SKM-1 (cell line): ENCODE measurements around the gene RGS9.
"Not testable (repeated sequence)": the region's sequence is repeated elsewhere in the genome, so short reads cannot be mapped to it uniquely, and the experiment has no call there.

Experiments
- DNase-seq: peaks from one replicate; lab custom pipeline; 2025; ENCODE audit not compliant: unreplicated experiment; lab: John Stamatoyannopoulos, UW

RGS9 gene

GRCh38 chr17:65155622-65156021 lies 18.5 kb downstream of the RGS9 start:
- DNase-seq, result no peak

DNA sequence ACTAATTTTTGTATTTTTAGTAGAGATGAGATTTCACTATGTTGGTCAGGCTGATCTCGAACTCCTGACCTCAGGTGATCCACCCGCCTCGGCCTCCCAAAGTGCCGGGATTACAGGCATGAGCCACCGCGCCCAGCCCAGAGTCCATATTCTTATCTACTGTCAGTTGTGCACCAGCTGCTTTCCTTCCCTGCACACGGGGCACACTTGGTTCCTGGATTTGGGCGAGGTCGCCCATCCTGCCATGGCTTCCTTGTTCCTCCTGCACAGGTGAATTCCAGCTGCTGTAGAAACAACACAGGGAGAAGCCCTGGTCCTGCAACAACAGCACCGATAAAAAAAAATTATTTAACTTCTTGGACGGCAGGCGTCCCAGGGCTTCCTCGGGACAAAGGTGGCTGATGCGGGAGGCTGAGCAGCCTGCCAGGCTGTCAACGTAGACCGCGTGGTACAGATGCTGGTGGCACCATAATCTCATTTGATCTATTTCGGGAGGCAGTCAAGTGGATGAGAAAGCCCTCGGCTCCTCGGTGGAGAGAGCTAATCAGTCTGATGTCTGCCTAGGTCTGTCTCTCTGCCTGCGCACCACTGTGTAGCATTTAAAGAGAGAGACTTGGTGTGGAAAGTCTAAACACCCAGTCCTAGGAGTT lies 19.1 kb downstream of the RGS9 start:
- no peak for DNase-seq

GRCh38 chr17:65156835-65157565 lies 19.8 kb downstream of the RGS9 start:
- DNase-seq, result no peak

GRCh38 chr17:65158041-65158440 lies 20.9 kb downstream of the RGS9 start:
- DNase-seq, result no peak

DNA sequence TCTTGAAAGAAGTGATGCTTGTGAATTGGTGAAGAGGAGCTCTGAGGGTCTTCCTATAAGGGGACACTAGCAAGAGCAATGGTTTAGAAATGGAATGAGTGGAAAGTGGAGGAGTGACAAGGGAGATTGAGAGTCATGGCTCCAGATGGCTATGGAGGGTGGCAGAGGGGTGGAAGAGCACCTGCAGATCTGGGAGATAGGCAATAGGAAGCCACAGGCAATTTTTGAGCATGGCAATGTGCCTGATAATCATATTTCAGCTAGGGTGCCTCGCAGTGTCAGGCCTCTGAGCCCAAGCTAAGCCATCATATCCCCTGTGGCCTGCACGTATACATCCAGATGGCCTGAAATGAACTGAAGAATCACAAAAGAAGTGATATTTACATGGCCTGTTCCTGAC lies 21.5 kb downstream of the RGS9 start:
- DNase-seq, result no peak

GRCh38 chr17:65160516-65160915 lies 23.3 kb downstream of the RGS9 start:
- DNase-seq, result no peak

DNA sequence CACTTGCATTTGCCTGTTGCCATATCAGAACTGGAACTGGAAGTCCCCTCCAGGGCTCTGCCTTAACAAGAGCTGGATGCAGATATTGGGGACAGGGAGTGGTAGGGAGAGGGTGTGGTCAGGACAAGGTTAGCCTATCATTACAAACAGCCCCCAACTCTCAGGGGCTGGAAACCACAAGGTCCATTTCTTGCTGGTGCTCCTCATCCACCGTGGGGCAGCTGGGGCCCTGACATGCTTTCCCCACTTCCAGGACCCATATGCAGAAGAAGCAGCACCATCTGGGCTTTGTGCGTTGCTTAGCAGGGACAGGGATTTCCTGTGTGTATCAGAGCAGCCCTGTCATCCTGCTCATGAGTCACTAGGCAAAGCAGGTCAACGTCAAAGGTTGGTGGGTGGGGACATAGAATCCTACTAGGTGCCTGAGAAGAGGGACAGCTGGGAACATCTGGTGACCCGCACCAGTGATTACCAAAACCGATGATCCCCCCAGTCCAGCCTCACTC lies 26.9 kb downstream of the RGS9 start:
- no peak for DNase-seq

DNA sequence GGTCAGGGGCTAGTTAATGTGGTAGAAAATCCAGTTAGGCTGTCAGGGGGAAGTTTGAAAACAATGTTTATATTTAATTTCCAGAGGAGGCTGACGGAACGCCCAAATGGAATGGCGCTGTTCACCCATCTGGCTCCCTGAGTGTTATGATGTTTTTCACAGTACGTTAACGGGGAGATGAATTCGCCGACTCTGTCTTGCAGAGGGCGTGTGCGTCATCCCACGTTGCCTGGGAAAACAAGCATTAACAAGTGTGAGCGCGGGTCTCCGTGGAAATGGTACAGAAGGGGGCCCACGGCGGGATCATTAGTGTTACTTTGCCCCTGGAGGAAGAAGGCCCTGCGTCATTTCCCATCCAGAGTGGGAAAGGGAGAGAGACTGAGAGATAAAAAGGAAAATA lies 29.6 kb downstream of the RGS9 start:
- DNase-seq, result no peak

GRCh38 chr17:65167566-65167965 lies 30.4 kb downstream of the RGS9 start:
- DNase-seq, result no peak

- DNase-seq, result no peak
These were observed 32.5 kb downstream of the RGS9 start for GRCh38 chr17:65169691-65170090.

- DNase-seq, result no peak
These were observed 33.7 kb downstream of the RGS9 start for GRCh38 chr17:65170839-65171238.

DNA sequence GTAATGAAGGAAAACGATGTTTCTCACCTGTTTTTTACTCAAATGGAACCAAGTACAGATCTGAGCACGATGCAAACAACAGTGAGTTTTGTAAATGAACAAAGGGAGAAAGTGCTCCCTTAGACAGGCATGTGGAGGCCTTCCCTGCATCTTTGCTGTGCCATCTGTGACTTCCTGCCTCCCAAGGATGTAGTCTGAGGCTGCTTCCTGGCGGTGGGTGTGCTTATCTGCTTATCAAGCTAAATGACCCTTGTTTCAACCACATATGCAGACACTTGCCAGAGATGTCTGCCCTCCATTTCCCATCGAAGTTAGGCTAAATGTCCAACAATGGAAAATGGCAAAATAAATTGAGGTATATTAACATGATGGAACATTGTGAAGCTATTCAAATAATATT lies 34.6 kb downstream of the RGS9 start:
- DNase-seq, result no peak

- DNase-seq, result no peak
These were observed 35.4 kb downstream of the RGS9 start for GRCh38 chr17:65172496-65173136.

DNA sequence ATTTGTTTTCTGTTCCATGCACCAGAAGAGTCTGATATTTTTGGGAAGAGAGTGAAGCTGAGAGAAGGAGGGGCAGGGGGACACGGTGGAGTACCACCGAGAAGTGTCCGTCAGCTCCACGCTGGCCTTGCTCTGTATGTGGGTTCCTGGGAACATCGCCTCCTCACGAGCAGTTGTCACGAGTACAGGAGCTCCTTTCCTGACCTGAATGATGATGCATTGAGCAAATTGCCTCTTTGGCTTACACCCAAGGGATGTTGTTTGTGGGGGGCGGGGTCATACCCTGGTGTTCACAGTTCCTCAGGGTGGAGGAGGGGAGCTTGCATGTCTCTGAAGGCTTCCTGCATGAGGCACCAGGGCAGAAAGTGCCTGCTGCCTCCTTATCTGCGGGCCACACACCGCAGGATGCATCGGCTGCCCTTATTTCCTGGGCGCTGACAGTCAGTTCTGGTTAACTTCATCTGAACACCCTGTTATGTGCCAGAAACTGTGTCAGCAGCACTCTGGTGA lies 36.2 kb downstream of the RGS9 start:
- DNase-seq, result no peak

- no peak for DNase-seq
These were observed 37.0 kb downstream of the RGS9 start for GRCh38 chr17:65173976-65174683.

- DNase-seq, result no peak
These were observed 37.8 kb downstream of the RGS9 start for GRCh38 chr17:65174974-65175373.

DNA sequence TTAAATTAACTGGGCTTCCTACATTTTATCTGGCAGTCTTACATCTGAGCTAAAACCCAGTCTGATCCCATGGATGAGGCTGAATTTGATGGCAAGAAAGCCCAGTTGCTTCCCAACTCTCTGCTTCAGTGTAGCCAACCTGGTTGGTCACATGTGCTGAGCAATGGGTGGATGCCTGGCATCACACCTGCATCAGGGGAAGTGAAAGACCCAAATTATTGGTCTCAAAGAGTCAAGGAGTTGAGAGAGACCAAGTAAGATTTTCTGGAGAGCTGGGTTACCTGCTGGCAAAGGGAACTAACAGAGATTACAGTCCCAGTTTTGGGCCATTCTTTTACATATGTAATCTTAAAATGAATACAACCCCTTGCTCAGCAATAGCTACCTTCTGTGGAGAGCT lies 38.8 kb downstream of the RGS9 start:
- no peak for DNase-seq

DNA sequence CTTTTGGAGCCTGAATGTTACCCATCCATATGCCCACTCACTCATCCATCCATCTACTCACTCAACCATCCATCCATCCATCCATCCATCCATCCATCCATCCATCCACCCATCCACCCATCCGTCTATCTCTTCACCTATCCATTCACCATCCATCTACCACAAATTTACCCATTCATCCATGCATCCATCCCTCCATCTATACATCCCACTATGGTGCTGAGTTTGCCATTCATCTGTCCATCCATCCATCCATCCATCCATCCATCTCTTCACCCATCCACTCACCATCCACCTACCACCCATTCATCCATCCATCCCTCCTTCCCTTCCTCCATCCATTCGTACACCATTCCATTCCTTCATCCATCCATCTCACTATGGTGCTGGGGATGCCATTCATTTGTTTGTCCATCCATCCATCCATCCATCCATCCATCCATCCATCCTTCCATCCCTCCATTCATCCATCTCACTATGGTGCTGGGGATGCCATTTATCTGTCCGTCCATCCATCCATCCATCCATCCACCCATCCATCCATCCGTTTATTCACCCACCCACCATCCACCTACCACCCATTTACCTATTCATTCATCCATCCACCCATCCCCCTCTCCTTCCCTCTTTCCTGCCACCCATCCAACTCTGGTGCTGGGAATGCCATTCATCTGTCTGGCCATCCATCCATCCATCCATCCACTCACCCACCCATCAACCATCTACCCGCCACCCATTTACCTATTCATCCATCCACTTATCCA lies 39.7 kb downstream of the RGS9 start:
- DNase-seq, result no peak

DNA sequence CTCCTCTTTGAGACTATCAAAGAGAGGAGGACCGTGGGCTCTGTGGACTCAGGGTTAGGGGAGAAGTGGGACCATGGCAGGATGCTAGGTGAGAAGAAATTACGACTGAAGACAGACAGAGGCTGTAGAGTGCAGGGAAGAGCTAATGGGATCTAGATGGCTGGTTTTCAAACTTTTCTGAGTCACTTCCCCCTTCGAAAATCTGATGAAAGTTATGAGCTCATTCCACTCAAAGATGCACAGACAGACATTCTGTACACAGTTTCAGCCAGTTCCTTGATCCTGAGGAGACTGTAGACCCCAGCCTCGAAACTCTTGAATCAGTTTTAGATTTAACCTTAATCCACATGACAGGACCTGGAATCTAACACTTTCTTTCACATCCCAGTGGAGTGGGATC lies 40.7 kb downstream of the RGS9 start:
- peak; percentile 13 for DNase-seq

GRCh38 chr17:65180276-65180675 lies 43.1 kb downstream of the RGS9 start:
- DNase-seq, result not testable (repeated sequence)
